ENCODE data around the gene SH2D2A. TPM values are rescaled to one million over a fixed set of nuclear protein-coding genes. Genes with fewer than 3 reads are reported as not detected.

Gene SH2D2A
- total RNA-seq, 1 donor from 2014 or later: 6.7 TPM

DNA sequence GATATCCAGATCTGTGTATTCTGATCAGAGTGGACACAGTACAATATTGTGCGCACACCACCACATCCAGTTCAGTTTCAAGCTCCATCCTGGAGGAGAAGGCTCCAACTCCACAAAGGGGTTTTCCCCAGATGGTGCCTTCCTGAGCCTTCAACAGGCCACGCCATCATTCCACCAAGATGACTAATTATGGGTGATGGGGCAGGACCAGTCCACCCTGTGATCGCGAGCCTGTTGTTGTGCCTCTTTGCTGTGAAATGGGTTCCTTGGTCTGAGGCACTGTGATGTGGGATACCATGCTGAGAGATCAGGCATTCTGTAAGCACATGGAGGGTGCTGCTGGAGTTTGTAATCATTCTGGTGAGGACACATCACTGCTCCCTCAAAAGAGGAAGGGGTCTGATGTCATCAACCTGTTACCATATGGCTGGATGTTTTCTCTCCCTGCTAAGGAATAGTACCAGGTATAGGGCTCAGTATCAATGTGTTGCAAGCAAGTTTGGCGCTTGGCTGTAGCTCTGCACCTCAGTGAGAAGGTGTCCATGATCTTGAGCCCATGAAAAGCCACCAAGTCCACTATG is 6.7 kb upstream of the SH2D2A start:
- DNase-seq (ENCODE audit: low spot score): no peak

DNA sequence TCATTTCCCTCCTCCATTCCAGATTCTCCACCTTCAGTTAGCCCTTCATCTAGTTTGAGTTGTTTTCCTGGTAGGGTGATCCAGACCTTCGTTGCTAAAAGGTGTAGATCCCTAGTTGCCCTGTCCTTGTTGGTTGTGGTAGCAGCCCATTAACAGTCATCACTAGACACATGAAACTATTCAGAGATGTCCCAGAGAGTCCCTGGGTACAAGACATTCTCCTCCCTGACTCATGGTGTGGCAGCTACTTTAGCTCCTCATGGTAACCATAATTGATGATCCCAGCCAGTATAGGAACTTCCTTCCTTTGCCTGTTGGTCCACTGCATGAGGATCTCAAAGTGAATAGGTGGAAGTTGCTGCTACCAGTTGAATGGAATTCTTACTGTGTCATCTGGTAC is 6.0 kb upstream of the SH2D2A start:
- no peak for DNase-seq (ENCODE audit: low spot score)

- DNase-seq (ENCODE audit: low spot score): no peak
Measured at GRCh38 chr1:156821801-156822200, 5.2 kb upstream of the SH2D2A start.

DNA sequence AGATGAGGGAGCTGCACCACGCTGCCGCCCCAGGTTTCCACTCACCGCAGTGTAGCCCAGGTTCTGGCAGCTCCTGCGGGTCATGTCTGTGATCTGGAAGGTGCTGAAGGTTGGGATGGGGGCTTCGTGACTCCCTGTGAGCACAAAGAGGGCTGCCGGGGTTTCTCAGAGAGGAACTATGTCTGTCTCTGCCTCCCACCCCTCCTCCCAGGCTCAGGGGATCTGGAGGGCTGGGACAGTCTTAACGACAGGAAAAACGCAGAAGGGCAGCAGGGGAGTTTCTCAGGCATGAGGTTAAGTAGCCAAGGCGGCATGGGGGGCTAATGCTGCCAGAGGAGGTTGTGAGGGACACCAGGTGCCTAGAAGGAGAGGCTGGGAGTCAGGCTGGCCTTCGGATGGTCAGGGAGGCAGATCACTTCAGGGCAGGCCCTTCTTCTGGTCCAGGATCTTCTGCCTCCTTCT is 656 bp downstream of the SH2D2A start:
- DNase-seq (ENCODE audit: low spot score): no peak

DNA sequence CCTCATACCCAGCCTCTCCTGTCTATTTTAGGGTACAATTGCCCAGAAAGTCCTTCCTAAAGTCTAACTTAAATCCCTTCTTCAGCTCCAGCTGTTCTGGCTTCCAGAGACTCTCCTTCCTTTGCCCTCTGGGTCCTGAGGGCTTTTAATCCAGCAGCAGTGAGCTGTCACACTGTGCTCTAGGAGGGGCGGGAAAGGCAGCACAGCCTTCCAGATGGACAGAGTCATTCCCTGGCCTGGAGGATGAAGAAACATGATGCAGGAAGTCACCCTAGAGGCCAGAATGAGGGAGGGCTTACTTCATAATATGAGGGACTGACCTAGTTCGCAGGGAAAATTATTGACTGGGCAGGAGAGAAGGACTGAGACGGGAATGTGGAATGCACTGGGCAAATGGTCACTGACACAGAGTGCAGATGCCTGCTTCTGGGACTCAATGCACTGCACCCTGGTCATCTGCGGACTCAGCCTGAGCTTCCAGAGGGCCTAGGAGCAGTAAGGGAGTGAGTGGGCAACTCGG is 1.3 kb downstream of the SH2D2A start:
- no peak for DNase-seq (ENCODE audit: low spot score)

DNA sequence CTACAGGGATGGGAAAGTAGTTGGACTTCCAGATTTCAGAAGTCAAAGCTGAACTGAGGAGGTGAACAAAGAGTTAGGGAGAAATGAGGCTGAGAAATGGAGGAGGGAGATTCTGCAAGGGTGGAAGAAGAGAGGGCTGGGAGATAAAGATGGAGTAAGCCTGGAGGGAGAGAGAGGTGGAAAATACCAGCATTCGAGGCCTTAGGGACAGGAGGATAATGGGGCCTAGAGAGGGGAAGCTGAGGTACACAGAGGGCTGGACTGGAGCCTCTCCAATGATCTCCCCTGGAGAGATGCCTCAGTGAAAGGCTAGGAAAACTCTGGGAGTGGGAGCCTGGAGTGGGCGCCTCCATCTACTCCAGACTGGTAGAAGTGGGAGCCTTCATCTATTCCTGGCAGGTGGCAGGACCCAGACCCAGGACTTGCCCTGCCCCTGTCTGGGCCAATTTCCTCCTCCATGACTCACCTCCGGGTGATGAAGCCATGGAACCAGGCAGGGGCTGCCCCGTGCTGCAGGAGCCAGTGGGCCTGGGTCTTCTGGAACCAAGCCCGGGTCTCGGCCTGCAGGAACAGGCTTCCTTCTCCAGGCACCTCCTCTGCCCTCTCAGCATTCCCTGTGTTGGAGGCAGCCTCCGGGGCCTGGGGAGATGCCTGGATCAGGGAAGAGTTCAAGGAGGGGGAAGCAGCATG is 1.9 kb downstream of the SH2D2A start:
- no peak for DNase-seq (ENCODE audit: low spot score)

- DNase-seq (ENCODE audit: low spot score): peak; percentile 64
Measured at GRCh38 chr1:156813750-156814570, 2.7 kb downstream of the SH2D2A start.

DNA sequence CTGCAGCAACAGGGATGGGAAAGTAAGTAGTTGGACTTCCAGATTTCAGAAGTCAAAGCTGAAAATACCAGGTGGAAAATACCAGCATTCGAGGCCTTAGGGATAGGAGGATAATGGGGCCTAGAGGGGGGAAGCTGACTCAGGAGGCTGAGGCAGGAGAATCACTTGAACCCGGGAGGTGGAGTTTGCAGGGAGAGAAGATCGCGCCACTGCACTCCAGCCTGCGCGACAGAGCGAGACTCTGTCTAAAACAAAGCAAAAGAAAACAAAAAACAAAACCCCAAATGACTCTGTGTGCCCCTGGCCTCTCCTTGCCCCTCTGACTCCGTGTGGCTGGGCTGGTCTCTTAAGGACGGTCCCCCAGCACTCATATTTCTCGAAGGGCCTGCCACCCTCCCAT is 3.4 kb downstream of the SH2D2A start:
- DNase-seq (ENCODE audit: low spot score): no peak

- DNase-seq (ENCODE audit: low spot score): no peak
Measured at GRCh38 chr1:156812293-156812990, 4.2 kb downstream of the SH2D2A start.

DNA sequence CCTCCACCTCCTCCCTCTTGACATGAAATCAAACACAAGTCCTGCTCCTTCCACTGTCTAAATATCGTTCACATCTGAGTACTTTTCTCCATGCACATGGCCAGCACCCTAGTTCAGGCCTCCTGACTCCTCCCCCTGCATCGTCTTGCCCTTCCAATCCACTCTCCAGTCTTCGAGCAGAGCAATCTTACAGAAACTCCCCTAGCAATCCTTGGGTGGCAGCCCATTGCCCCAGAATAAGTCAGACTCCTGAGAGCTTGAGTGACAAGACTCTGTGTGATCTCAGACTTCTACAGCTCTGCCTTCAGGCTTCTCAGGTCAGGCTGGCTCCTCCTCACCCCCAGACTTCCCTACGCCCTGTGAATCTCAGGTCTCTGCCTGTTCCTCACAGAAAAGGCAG is 5.5 kb downstream of the SH2D2A start:
- no peak for DNase-seq (ENCODE audit: low spot score)

DNA sequence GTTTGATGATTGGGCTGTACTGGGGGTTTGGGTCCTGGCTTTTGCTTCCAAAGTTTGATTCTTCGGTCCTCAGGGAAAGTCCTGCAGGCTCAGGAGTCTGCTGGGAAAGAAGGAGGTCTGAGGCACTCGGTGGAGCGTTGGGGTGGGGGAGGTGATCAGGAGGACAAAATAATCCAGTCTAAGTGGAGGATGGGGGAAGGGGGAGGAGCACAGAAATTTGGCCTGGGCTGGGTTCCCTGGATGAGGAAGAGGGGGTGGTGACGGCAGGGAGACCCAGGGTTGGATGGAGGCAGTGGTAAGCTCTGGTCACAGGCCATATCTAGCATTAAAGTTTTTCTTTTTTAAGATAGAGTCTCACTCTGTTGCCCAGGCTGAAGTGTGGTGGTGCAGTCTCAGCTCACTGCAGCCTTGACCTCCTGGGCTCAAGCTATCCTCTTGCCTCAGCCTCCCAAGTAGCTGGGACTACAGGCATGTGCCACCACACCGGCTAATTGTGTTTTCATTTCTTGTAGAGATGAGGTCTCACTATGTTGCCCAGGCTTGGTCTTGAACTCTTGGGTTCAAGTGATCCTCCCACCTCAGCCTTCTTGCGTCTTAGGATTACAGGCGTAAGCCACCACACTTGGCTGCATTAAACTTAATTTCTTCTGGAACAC is 6.8 kb downstream of the SH2D2A start:
- DNase-seq (ENCODE audit: low spot score): no peak

DNA sequence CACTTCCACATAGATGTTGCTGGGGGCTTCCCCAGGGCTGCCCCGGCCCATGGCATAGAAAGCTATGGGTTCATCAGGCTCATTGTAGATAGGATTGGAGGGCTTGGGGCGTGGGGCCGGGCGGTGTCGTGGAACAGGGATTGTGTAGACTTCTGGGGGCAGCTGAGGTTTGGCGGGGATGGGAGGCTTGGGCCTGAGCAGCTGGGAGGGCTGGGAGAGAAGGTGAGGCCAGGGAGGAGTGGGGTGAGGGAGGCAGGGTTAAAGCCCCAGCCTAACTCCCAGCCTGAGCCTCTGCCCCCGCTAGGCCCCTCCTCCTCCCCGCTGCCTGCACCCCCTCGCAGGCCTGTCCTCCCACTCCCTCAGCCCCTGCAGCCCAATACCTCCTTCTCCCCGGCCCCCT is 7.4 kb downstream of the SH2D2A start:
- no peak for DNase-seq (ENCODE audit: low spot score)

DNA sequence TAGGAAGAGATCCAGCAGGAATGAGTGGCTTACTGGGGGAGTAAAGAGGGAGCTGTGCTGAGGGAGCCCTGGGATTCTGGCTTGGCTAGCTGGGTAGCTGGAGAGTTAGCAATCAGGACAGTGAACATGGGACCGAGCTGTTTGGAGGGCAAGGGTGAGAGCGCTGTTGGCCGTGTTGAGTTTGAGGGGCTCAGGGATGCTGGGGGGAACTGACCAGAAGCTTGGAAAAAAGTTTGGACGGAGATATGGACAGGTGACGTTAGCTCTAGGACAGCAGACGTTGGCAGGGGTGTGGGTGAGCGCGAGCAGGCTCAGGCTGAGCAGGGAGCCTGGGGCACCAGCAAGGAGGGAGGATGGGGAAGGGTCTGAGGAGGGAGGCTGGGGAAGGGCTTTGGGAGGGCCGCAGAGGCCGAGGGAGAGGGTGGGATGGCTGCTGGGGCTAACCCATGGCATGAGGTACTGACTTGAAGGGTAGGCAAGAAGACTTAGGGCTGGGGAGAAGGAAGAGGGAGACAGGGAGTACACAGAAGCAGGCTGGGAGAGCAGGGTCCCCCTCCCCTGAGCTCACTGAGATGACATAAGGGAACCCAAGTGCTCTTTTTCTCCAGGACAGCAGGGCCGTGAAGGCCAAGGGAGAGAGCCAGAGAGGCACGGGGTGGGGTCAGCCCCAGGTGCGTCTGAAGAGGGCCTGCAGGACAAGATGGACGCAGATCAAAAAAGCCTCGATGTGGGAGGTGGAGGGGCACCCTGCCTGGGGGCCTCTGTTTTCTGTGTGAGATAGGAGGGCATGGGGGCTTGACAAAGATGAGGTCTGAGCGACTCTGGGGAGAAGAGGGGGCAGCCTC is 8.2 kb downstream of the SH2D2A start:
- no peak for DNase-seq (ENCODE audit: low spot score)

GRCh38 chr1:156807627-156808026 is 9.0 kb downstream of the SH2D2A start:
- no peak for DNase-seq (ENCODE audit: low spot score)

DNA sequence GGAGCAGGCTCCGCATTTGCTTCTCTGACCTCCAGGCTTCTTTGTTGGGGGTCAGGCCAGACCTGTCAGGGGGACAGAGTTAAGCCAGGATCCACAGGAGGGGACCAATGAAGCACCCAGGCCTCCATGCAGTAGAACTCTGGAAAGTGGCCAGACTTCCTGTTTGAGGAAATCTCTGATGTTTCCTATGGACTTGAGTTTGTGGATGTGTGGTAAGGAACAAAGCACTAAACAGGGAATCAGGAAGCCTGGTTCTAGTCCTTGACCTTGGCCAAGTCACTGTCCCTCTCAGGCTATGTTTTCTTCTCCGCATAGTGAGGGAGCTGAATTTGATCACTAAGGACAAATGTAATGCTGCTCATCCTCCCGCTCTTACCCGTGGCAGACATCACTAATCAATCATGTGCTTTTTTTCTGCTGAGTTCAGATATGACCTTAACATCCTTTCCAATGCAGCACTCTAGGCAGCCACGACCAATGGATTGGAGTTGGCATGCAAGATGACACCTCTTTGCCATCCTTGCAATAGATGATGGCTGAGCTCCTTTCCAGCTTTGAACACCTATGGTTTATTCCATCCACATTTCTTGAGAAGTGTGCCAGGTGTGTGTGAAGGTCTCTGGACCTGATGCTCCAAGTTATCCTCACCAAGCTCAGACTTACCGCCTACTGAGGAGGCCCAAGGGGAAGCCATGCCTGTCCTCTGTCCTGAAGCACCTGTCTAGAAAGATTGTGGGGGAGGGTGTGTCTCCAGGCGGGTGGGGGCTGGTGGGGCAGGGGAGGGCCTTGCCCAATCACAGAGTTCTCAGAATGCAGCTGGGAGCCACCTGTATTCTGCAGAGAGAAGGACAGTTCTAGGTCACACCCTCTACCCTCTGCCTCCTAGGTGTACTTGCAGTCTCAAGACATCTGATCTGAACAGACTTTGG is 9.9 kb downstream of the SH2D2A start:
- DNase-seq (ENCODE audit: low spot score): no peak

DNA sequence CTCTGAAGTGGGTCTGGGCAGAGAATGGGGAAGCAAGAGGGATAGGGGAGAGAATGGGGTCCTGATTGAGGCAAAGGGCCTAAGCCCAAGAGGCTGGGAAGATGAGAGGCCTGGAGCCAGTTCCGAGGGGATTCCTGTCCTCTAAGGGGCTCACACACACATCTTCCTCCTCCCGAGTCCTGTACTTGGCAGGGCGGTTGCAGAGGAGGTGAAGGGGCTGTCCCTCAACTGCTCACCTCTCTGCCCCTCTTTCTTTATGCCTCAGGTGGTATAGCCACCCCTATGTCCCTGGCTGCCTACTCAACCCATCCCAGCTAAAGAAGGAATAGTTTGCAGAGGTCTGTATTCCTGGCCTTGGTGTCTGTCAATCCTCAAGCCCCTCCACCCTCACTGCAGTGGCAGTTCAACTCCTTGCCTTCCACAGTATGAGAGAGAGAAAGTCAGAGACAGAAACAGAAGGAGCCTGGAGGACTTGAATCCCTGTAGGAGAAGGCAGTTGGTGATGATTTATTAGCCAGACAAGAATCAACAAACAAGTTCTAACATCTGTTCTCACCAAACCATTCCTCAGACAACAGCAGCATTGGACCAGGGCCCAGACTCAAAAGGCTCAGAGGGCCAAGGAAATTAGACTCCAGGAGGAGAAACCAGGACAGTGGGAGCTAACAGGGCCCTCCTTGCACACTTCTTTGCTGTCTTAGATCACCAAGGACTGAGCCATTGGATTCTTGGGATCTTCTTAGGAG is 10.7 kb downstream of the SH2D2A start:
- DNase-seq (ENCODE audit: low spot score): peak; percentile 82

DNA sequence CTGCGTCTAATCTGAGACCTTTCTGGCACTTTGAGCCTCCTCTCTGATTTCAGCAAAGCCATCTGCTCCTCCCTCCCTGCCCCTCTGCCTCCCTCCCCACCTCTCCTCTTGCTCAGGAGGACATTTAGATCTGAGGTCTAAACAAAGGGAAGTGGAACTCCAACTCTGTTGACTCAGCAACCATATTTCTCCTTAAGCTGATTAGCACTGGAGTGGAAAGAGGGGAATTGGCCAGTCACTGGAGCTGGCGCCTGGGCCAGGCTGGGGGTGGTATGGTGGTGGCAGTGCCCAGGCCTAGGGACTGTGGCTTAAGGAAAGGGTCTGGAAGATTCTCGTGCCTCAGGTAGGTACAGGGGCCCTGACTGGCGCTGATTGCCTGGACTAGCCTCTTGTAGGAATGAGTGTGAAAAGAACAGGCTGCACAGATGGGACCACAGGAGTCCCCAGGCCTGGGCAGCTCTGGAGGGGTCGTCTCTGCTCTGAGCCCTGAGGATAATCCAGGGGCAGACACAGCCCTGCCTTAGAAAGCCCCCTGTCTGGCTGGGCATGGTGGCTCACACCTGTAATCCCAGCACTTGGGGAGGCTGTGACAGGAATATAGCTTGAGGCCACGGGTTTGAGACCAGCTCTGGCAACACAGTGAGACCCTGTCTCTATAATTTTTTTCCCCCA is 11.9 kb downstream of the SH2D2A start:
- no peak for DNase-seq (ENCODE audit: low spot score)

- DNase-seq (ENCODE audit: low spot score): no peak
Measured at GRCh38 chr1:156804026-156804425, 12.6 kb downstream of the SH2D2A start.

Measured in ureter (tissue), 1 donor.